ENCODE results near the gene CRKL. TPM values are rescaled to one million over a fixed set of nuclear protein-coding genes. Genes with fewer than 3 reads are reported as not detected.
"Not testable (repeated sequence)": the region's sequence is repeated elsewhere in the genome, so short reads cannot be mapped to it uniquely, and the experiment has no call there.

The CRKL gene
- polyA plus RNA-seq, 4 donors, result 57.0 to 66.0 (median 61.4) TPM

DNA sequence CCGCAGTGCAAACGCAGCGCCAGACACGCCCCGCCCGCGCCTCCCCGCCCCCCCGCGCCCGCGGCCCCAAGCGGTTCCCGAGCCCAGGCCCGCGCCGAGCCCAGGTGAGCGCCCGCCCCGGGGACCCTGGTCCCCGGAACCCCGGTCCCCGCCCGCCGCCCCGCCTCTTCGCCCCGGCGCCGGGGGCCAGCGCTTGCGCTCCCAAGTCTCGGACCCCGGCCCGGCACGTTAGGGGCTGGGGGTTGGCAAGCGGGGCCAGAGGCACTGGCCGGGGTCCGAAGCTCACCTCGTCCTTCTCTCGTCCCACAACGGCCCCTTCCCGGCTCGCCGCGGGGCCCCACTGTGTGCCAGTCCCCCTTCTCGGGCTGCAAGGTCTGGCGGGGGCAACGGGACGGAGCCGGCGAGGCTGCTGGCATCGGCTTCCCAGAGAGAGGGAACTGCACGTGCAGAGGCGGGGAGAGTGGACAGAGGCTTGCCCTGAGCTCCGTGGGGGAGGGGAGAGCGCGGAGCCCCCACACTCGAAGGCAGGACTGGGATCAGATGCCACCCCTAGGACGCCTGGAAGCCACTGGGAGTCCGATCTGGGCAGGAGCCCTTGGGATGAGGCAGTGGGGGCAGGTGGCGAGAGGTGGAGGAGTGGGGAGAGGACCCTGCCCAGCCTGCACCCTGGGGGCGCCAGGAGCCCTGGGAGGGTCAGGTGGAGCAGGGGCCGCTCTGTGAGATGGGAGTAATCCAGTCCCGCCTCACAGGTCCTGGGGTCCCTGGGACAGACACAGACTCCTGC lies 48.1 kb downstream of the CRKL start:
- DNase-seq (ENCODE audit: low read depth in 4 of 4, low spot score in 2 of 4), result no peak

DNA sequence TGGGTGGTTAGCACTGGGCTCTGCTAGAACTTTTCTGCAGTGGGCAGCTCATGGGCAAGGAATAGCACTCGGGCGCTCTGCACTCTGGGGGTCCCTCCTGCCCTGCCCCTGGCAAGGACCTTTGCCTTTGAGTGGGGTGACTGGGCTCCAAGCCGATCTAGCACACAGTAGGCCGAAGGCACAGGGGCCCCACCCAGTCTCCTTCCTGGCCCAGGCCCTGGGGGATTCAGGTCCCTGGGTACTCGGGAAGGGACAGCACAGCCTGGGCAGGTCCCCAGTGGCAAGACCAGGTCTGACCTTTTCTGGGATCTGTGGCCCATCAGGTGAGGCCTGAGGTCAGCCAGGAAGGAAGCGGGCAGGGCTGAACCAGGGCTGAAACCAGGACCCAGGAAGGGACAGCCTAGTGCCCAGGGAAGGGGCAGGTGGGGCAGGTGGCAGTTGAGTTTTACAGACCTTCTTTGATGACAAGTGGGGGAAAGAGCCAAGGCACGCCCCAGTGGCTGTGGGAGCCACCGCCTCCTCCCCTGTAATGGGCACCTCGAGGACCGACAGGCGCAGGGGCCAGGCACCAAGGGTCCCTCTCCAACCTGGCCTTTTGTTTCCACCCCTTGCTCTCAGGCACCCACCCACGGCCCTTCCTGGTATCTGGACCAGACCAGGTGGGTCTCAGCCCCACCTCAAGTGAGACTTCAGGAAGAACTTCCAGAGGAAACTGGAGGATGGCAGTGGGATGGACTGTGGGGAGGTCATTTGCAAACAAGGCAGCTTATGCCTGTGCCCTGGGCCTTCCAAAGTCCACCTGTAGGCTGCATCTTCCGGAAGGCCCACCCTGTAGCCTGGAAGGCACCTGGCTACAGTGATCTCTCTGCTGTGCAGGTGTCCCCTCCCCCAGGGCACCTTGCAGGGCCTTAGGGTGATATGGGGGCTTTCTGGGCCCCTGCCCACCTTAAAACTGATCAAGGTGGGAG lies 49.0 kb downstream of the CRKL start:
- no peak for DNase-seq (ENCODE audit: low read depth in 4 of 4, low spot score in 2 of 4)

DNA sequence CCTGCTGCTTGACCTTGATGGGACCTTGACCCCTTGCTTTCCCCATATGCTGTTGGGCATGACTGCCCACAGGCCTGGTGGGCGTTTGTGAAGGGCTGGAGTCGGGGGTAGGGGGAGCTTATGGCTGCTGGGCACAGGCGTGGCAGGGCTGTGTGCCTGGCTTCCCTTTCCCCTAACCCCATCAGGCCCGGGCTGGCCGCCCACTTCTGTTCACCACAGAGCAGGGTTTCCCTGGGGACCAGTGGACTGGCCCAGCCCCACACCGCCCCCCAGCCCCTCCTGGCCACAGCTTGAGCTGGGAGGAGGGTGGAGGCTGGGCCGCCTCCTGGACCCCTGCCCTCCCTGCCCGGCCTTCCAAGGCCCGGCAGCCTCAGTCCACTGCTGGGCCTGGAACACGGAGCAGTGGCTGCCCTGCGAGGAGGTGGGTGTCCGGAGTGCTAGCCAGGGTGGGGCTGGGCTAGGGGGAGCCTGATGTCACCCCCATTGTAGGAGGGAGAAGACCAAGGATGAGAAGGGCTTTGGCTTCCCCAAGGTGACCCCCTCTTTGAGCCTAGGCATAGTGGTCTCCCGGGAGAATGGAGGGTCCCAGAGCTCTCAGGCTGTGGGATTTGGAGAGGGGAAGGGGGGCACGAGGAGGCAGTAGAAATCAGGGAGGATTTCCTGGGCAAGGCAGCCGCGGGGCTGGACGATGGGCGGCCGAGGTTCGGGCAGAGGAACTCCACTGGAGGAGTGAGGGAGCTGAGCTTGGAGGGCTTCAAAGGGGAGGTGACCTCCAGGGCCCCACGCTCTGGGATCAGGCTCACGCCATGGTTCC lies 49.9 kb downstream of the CRKL start, which contains the start of gene AIFM3:
Gene AIFM3 (plus strand): TSS at position 373 of the 814 bp plus-strand sequence. CDS start 690 bp downstream, outside the sequence.
- DNase-seq (ENCODE audit: low read depth in 4 of 4, low spot score in 2 of 4), result no peak

DNA sequence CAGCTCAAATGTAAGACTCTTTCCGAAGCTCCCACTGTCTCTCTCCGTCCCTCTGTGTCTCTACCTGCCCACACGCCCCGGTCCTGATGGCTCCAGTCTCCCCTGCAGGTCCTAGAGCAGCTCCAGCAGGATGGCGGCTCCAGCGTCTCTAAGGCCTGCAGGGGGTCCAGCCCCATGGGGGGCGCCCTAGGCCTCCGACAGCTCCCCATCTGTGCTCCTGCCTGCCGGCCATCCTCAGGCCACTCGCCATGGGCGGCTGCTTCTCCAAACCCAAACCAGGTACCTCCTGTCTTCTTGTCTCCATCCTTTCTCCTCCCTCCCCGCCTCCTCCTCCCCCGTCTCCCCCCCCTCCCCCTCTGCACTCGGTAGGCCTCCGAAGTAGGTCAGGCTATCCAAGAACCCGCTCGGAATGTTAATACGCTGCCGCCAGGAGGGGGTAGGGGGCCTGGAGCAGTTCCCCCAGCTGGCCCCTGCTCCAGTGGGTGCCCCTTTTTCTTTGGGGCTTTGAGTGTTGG lies 50.5 kb downstream of the CRKL start:
- no peak for DNase-seq (ENCODE audit: low read depth in 4 of 4, low spot score in 2 of 4)

DNA sequence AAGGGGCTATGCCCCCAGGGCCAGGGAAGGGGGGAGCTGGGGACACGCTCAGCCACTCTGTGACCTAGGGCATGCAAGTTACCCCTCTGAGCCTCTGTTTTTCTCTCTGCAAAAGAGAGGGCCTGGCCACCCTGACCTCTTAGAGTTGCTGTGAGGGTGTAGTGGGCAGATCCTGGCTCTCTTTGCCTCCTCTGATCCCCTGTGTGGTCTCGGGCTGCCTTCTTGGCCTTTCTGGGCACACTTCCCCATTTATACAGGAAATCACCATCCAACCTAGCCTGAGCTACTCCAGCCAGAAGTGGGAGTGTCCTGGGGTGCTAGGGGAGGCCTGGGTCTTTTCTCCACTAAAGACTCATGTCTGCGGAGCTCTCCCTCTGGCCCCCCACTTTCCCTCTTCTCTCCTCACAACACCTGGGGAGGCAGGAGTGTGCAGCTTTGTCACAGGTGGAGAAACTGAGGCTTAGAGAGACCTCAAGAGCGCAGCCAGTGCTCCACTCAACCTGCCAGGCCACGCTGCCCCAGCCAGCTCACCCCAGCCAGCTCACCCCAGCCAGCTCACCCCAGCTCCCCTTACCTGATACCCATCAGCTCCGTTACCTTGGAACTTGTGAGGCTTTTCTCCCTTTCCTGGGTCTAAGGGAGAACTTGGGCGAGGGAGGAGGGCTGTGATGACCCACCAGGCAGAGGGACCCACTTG lies 51.2 kb downstream of the CRKL start:
- DNase-seq (ENCODE audit: low read depth in 4 of 4, low spot score in 2 of 4), result no peak

DNA sequence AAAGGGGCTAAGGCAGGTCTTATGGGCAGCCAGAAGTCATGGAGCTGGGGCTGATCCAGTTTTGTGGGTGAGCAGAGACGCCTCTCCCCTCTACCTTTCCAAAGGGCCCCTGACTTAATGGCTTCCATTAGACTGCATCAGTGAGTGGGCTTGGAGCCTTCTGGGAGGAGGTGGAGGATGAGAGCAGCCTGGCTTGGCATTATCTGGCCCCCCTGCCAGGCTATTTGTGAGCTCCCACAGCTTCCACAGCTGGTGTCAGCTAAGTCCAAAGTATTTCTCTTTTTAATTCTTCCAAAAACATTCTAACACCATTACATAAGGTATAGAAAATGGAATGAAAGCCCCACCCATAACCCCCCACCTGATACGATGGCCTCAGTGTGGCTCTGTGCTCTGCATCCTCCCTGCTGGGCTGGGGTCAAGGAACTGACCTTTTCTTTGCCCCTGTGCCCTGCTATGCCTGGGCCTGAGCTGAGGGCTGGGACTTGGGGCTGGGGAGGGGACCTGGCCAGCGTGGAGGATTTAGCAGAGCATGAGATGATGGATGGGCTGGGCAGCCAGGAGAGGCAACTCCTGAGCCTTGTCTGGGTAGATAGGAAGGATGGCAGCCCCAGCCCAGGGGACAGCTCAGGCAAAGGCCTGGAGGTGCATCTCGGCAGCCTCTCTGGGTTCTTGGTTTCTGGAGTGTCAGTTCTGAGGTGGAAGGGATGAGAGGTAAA lies 53.9 kb downstream of the CRKL start:
- no peak for DNase-seq (ENCODE audit: low read depth in 4 of 4, low spot score in 2 of 4)

DNA sequence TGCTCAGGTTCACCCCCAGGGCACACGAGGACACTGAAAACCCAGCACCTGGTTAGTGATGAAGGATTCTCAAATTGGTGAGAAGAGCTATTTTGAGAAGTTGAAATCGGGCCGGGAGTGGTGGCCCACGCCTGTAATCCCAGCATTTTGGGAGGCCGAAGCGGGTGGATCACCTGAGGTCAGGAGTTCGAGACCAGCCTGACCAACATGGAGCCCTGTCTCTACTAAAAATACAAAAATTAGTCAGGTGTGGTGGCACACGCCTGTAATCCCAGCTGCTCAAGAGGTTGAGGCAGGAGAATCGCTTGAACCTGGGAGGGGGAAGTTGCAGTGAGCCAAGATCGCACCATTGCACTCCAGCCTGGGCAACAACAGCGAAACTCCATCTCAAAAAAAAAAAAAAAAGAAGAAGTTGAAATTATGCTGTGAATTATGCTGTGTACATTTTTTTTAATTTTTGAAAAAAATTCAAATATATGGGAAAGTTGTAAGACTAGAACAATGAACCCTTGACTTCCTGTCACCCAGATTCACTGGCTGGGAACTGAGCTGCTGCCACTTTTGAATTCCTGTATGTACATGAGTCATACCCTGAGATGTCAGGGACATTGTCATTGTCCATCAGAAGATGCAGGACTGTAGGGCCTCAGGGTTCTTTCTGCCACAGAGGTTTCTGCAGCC lies 54.9 kb downstream of the CRKL start:
- not testable (repeated sequence) for DNase-seq (ENCODE audit: low read depth in 4 of 4, low spot score in 2 of 4)

DNA sequence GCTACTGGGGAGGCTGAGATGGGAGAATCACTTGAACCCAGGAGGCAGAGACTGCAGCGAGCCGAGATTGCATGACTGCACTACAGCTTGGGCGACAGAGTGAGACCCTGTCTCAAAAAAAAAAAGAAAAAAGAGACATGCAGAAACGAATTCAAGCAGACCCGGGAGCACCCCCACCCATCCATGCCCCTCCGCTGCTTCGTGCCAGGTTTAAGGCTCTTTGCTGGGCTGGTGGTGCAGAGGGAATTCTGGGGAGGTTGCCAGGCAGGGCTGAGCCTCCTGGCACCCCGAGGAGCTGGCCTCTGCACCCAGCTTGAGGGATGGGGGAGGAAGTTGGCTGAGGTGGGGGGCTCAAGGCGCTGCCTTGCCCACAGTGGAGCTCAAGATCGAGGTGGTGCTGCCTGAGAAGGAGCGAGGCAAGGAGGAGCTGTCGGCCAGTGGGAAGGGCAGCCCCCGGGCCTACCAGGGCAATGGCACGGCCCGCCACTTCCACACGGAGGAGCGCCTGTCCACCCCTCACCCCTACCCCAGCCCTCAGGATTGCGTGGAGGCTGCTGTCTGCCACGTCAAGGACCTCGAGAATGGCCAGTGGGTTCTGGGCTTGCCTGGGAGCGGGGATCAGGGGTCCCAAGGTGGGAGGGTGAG lies 55.8 kb downstream of the CRKL start:
- DNase-seq (ENCODE audit: low read depth in 4 of 4, low spot score in 2 of 4), result no peak

DNA sequence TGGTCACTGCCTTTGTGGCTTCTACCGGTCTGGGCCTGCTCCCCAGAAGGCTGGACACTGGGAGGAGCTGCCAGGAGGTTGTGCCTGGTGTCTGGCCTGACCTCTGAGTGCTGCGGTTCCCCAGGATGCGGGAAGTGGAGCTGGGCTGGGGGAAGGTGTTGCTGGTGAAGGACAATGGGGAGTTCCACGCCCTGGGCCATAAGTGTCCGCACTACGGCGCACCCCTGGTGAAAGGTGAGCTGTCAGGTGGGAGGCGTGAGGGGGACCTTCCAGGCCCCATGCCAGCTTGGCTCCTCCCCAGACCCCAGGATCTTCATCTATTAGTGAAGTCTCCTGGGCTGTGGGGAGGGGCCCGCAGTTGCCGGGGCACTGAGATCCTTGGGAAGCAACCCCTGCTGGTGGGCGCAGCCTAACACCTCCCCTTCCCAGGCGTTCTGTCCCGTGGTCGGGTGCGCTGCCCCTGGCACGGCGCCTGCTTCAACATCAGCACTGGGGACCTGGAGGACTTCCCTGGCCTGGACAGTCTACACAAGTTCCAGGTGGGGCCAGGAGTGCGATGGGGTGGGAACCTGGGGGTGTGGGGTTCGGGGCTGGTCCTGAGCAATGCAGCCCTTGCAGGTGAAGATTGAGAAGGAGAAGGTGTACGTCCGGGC lies 56.6 kb downstream of the CRKL start:
- no peak for DNase-seq (ENCODE audit: low read depth in 4 of 4, low spot score in 2 of 4)

DNA sequence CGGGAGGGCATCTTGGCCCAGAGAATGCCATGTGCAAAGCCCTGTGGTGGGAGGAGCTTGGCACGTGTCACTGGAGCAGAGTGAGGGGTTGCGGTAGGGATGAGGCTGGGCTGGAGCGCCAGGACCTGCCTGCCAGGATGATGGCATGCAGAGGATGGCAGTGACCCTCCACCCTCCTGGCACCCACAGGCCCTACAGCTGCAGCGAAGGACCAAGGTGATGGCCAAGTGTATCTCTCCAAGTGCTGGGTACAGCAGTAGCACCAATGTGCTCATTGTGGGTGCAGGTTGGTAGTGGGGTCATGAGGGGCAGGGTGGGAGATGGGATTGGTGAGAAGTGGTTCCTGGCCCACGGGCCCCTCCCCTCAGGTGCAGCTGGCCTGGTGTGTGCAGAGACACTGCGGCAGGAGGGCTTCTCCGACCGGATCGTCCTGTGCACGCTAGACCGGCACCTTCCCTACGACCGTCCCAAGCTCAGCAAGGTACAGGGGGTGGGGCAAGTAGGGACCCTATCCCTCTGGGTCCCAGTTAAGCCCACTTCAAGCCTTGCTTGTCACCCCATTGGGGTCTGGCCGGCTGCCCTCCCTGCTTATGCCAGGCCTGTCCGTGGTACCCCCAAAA lies 57.2 kb downstream of the CRKL start:
- DNase-seq (ENCODE audit: low read depth in 4 of 4, low spot score in 2 of 4), result no peak

DNA sequence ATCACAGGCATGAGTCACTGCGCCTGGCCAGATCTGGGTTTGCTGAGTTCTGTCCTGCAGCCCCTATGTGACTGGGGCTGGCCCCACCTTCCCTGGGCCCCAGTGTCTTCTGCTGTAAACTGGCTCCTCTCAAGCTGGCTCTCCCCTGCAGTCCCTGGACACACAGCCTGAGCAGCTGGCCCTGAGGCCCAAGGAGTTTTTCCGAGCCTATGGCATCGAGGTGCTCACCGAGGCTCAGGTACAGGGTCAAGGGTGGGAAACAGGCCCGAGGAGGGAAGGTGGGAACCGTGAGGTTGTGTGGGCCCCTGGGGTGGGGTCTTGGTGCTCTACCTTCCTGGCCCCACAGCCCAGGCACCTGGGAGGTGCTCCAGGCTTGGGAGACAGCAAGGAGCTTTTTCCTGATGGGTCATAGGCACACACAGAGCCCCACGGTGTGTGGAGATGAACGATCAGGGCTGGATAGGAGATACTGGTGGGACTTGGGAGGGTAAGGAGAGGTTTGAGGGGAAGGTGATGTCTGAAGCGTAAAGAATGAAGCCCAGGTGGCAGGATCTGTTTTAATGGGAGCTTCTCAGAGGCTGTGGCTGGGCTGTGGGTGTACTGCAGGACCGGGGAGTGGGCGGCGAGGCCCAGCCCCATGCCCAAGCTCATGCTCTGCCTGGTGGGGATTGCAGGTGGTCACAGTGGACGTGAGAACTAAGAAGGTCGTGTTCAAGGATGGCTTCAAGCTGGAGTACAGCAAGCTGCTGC lies 58.5 kb downstream of the CRKL start:
- no peak for DNase-seq (ENCODE audit: low read depth in 4 of 4, low spot score in 2 of 4)

DNA sequence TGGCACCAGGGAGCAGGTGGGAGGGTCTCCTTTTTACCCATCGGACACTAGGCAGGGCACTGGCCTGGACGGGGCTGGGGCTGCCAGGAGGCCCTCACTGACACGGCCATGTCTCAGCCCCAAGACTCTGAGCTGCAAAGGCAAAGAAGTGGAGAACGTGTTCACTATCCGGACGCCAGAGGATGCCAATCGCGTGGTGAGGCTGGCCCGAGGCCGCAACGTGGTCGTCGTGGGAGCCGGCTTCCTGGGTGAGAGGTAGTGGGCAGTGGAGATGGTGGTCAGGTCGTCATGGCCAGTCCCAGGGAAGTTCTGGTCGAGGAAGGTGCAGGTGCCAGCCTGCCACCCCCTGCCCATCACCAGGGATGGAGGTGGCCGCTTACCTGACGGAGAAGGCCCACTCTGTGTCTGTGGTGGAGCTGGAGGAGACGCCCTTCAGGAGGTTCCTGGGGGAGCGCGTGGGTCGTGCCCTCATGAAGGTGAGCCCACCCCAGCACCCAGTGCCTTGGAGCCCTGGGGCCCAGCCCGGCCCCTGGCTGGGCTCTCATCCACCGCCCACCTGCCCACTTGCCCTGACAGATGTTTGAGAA lies 59.2 kb downstream of the CRKL start:
- DNase-seq (ENCODE audit: low read depth in 4 of 4, low spot score in 2 of 4), result no peak

DNA sequence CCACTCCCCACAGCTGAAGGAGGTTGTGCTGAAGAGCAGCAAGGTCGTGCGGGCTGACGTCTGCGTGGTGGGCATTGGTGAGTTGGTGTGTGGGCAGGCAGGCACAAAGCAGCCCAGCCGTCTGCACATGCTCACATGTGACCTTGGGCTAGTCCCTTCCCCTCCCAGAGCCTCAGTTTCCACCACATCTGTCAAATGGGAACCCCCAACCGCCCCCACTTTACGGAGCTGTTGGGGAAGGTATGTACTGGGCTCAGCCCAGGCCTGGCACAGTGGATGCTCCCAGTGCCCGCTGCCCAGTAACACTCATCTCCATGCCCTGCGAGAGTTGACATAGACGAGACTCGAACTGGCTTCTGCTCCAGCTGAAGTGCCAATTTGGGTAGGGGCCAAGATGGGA lies 59.8 kb downstream of the CRKL start:
- no peak for DNase-seq (ENCODE audit: low read depth in 4 of 4, low spot score in 2 of 4)

DNA sequence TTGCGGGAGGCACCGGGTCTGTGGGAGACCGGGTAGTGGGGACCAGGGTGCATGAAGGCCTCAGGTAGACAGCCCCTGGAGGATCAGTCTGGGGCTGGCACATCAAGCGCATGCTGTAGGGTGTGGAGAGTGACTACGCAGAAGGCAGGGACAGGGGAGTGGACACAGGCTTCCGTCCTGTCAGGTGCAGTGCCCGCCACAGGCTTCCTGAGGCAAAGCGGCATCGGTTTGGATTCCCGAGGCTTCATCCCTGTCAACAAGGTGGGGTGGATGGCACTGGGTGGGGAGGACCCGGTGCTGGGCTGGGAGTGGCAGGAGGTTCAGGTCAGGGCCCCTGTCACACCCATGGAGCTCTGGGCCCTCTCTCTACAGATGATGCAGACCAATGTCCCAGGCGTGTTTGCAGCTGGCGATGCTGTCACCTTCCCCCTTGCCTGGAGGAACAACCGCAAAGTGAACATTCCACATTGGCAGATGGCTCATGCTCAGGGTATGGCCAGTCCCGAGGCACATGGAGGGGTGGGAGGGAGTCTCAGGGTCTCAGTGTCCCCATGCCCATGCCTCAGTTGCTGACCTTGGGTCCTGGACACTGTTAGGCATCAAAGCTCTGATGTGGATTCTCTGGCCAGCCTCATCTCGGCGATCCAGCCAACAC lies 60.4 kb downstream of the CRKL start:
- no peak for DNase-seq (ENCODE audit: low read depth in 4 of 4, low spot score in 2 of 4)

DNA sequence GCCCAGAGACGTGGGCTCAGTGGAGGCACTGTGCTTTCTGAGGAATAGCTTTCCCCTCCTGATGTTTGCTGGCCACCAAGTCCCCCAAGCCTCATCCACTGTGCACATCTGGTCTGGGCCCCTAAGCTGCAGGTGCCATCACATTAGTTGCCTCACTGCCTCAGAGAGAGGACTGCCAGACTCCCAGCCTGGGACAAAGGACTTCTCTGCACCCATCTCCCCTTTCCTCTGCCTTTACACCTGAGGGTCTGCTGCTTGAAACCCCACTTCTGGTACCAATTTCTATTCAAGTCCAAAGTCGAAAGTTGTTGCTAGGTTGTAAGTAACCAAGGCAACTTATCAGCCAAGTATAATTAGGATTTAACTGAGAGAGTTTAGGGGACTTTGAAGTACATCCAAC lies 61.2 kb downstream of the CRKL start:
- no peak for DNase-seq (ENCODE audit: low read depth in 4 of 4, low spot score in 2 of 4)
